ENCODE data around the gene VEZF1.
A peak's percentile ranks its signal among the peaks of the same experiment; 100 is the strongest.
"Not testable (repeated sequence)": the region's sequence is repeated elsewhere in the genome, so short reads cannot be mapped to it uniquely, and the experiment has no call there.

The VEZF1 gene

GRCh38 chr17:57974053-57974824 lies 13.8 kb downstream of the VEZF1 start:
- DNase-seq (ENCODE audit: low read depth in 2 of 2): not testable (repeated sequence)

GRCh38 chr17:57972151-57972550 lies 15.9 kb downstream of the VEZF1 start:
- DNase-seq (ENCODE audit: low read depth in 2 of 2): no peak

GRCh38 chr17:57971572-57971971 lies 16.5 kb downstream of the VEZF1 start:
- DNase-seq (ENCODE audit: low read depth in 2 of 2): no peak

DNA sequence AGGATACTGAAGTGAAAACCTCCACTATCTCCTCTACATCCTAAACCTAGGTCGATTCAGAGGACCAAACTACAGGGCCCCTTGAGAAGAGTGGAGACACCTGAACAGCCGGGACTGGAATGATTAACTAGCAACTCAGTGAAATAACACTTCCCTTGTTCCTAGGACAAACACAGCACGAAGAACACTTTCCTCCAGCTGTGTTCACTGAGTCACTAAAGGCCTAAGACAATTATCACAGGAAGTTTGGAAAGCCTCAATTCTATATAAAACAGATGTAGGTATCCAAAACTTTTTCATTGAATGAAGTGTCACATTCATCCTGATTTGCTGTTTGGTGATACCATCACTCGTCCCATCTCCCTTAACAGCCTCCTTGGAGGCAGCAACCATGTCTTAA lies 17.3 kb downstream of the VEZF1 start:
- peak in 1 of 2 experiments; percentile 58 for DNase-seq (ENCODE audit: low read depth in 2 of 2)

DNA sequence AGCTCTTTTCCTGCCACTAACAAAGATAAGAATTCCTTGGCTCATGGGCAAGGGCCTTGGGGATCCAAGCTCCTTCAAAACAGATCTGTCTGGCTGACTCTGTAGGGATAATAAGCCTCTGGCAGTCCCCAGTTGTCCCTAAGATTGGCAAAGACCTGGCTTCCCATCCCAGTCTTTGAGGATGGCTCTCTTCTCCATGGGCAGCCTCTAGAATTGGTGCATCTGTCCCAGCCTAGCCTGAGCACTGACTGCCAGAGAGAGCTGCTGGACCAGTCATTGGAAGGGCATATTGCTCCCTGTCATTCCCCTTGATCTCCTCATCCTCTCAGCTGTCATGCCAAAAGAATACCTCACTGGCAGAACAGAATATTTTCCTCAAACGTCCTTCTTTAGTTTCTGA lies 19.6 kb downstream of the VEZF1 start:
- no peak for DNase-seq (ENCODE audit: low read depth in 2 of 2)

DNA sequence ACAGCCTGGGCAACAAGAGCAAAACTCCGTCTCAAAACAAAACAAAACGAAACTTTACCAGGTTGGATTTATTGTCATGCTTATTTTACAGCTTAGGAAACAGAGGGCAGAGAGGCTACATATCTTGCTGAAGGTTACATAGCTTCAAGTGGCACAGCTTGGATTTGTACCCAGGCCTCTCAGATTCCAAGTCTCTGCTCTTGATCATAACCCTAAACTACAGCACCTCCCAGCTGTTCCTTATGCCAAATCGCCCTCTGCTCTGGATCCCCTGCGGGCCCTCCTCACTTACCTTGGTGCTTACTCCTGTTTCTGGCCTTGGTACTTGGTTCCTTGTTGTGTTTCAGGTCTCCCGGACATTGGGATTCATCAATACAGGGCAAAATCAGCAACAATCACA lies 21.2 kb downstream of the VEZF1 start:
- no peak for DNase-seq (ENCODE audit: low read depth in 2 of 2)

DNA sequence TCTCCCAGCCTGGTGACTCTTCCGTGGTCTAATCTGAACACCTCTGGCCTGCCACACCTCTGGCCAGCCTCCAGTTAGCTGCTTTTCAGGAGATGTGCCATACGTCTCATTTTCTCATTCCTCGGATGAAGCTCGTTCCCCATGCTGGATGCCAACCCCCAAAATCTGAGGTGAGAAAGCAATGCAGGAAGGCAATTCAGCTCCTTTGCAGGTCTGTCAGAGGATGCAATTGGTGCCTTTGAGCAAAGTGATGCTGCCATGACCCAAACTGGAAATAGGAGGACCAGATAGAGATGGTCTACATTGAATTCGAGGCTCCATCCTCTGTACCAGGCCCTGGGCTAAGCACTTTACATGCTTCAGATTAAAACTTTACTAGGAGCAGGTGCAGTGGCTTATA lies 21.8 kb downstream of the VEZF1 start:
- DNase-seq (ENCODE audit: low read depth in 2 of 2): no peak

DNA sequence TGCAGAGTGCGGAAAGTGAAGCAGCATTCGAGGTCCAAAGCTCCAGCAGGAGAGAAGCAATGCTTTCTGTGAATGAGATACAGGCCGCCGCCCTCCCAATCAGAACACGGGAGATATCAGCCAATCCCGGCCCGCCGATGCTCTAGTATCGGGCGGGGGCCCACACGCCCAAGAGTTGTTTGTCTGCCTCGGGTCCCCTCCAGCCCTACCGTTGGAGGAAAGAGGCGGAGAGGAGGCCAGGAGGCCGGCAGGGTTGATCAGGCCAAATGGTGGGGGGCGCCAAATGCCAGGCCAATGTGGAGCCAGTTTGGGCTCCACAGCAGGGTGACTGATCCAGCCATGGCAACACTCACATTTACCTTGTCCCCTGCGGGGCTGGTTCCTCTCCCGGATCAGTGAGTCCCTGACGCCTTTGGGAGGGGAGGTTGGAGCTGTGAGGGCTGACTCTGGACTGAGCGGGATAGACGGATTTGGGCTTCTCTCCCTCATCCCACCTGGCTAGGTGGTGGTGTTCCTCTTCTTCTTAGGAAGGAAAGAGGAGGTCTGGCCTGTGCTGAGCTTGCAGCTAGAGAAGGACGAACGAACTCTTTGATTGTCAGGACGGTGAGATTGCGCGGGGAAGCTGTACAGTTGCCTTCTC lies 22.4 kb downstream of the VEZF1 start:
- no peak for DNase-seq (ENCODE audit: low read depth in 2 of 2)

DNA sequence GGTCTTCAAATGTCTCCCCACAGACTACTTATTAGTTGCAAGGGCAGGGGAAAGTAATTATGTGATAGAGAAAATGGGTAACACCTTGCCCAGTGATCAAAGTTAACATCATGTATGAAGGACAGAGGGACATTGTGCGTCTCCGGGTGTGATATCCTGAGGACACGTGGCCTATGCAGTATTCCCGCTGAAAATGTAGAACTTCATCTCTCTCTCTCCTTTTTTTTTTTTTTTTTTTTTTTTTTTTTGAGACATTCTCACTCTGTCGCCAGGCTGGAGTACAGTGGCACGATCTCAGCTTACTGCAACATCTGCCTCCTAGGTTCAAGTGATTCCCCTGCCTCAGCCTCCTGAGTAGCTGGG lies 24.9 kb downstream of the VEZF1 start:
- DNase-seq (ENCODE audit: low read depth in 2 of 2): no peak

DNA sequence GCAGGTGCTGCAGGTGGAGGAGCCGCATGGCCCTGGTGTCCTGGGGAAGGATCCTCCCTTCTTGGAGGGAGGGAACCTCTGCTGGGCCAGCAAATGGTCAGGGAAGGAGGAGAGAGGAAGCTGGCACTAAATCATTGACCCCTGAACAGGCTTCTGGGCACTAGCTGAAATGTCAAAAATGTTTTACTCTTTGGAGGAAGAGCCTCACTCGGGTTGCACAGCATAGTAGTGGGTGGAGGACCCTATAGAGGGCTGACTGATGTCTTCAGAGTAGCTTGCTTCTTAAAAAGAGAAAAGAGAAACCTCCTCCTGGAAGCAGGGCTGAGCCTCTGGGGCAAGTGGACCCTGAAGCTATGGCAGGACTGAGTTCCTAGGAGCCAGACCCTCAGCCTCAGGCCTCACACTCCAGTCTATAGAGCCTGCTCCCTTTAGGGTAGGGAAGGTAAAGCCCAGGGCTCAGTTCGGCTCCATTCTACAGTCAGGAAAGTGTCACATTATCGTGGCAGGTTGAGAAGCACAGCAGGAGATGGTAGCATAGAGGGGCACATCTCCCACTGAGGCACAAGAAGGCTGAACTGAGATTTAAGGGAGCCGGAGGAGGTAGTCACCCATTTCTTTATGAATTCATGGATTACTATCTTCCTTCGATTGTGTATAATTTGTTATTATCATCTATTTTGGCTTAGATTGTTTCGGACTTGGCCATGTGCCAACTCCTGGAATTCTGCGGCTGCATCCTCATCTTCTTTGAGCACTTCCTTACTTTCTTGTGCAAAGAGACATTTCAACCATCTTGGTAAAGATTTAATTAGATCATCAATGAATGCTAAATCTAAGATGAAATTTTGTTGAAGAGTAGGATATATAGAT lies 25.5 kb downstream of the VEZF1 start:
- DNase-seq (ENCODE audit: low read depth in 2 of 2): no peak

DNA sequence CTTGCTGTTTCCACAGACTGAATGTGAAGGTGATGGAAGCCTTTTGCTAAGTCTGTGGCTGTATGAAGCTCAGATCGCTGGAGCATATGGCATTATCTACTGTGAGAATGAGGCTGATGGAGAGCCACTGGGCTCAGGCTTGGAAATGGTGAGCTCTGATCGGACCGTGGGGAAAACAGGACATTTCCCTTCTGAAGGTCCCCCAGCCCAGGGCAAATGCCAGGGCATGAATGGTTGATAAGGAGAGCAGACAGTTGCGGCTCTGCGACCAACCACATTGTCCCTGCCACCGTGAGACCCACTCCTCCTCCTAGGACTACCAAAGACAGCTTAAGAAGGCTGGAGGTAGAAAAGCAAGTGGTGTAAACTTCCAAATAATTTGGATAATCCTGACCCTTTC lies 28.1 kb downstream of the VEZF1 start:
- no peak for DNase-seq (ENCODE audit: low read depth in 2 of 2)

DNA sequence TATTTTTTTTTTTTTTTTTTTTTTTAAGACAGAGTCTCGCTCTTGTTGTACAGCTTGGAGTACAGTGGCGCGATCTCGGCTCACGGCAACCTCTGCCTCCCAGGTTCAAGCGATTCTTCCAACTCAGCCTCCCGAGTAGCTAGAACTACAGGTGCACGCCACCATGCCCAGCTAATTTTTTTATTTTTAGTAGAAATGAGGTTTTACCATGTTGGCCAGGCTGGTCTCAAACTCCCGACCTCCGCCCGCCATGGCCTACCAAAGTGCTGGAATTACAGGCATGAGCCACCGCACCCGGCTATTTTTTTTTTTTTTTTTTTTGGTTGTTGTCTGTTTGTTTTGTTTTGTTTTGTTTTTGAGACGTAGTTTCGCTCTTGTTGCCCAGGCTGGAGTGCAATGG lies 29.7 kb downstream of the VEZF1 start:
- not testable (repeated sequence) for DNase-seq (ENCODE audit: low read depth in 2 of 2)

DNA sequence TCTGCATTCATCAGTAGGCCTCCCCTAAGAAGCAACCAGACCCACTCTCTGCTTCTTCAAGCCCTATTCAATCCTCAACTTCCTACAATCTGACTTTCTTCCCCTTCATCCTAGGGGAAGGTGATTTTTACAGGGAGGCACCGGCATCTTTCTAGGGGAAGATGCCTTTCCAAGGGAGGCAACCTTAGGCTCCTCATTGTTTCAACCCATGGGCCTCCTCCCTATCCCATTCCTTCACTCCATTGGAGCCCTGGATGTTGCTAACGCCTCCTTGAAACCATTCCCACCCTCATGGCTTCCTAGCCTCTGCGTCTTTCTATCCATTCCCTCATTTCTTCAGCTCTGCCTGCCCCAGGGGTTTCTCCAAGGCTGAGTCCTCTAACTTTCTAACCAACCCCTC lies 30.2 kb downstream of the VEZF1 start:
- DNase-seq (ENCODE audit: low read depth in 2 of 2): no peak

GRCh38 chr17:57957120-57957850 lies 30.8 kb downstream of the VEZF1 start:
- DNase-seq (ENCODE audit: low read depth in 2 of 2): no peak

DNA sequence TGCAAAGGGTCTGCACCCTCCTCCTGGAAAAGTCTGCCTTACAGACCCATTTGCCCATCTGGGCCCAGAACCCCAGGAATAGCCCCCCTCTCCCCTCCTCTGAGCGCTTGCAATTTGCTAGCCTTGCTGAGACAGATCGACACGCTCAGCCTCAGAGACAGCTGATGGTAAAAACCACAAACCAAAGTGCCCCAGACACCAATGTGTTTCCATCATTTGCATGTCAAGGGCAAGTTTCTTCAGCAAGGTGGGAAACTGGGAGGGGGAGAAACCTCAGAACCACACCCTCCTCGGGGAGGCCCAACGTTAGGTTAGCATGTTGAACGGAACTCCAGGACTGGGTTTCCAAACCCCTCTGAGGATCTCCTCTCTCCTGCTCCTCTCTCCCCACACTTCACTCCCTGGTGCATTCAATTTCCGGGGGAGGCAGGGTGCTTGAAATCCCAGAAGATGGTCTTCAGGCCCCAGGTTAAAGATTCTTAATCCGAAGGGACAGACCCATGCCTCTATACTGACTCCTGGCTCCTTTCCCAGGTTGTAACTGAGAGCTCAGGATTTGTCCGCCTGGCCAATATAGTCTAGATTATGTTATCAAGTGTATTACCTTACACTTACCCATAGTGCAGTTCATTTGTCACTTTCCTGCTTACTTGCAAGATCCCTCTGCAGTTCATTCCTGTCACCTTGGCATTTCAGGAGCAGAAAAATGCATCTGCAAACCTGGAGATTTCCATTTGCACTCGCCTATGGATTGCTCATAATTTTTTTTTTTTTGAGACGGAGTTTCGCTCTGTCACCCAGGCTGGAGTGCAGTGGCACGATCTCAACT lies 31.5 kb downstream of the VEZF1 start:
- no peak for DNase-seq (ENCODE audit: low read depth in 2 of 2)

DNA sequence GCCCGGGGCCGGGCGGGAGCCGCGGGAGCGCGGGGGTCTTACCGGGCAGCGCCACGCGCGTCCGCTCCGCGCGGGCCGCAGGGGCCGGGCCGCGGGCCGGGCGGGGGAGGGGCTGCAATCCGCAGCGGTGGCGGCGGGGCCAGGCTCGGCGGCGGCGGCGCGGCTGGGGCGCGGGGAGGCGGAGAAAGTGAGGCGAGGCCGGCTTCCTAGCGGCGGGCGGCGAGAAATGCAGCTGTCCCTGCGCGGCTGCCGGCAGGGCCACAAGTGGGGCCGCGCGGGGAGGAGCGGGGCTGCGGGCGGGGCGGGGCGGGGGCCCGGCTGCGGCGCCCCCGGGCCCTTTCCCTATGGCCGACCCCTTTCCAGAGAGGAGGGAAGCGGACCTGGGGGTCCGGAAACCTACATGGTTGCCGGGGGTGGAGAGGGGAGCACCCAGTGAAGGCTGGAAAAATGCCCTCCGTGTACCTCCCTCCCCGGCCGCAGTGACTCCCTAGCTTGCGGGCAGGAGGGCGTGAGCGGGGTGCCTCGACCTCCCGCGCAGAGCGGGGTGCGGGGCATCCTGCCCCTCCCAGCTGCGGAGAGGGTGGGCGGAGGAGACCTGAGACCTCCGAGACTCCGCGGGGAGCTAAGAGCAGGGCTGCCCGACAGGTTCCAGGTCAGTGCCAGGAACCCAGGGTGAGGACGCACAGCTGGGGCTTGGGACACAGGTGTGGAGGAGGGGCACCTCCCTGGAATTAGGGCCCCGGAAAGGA lies 32.7 kb downstream of the VEZF1 start, which contains the start of gene CUEDC1:
TSS of gene CUEDC1 (minus strand) at position 230 of the 749 bp plus-strand sequence. CDS start 69,848 bp downstream, outside the sequence.
- DNase-seq (ENCODE audit: low read depth in 2 of 2): no peak

GRCh38 chr17:57954397-57955182 lies 33.5 kb downstream of the VEZF1 start:
- peak in 1 of 2 experiments; percentile 45 for DNase-seq (ENCODE audit: low read depth in 2 of 2)

DNA sequence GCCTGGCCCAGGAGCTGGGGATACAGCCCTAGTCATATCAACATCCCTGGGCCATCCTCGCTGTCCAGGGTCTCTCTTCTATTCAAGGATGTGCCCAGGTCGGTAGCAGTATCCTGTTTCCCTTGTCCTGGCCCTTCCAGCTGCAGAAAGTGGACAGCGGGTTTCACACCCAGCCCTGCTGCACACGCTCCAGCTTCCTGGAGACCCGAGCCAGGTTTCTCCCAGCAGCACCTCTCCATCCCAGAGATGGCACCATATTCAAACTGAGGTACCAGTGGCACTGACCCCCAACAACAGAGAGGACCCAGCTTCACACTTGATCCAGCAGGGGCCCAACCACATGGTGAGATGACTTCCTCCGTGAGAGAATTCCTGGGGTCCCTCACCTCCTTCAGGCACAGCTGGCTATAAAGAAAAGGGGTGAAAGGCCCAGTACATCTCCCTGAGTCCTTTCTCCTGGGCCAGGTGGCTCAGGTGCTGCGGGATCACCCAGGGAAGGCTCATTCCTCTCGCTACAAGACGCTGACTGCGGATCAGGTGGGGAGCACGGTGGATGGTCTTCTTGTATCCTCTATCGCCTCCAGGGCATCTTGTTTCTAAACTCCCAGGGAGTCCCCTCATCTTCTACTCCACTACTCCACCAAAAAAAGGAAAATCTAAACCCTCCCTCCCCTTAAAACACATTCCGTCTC lies 34.2 kb downstream of the VEZF1 start:
- no peak for DNase-seq (ENCODE audit: low read depth in 2 of 2)

- no peak for DNase-seq (ENCODE audit: low read depth in 2 of 2)
Measured at GRCh38 chr17:57953219-57953618, 34.8 kb downstream of the VEZF1 start.
